ENCODE data around the gene LPCAT1. TPM values are rescaled to one million over a fixed set of nuclear protein-coding genes. Genes with fewer than 3 reads are reported as not detected.

LPCAT1 gene
- total RNA-seq, 4 donors from 2014 or later, result 8.8 to 59.4 (median 28.5) TPM

GRCh38 chr5:1503241-1504068 is 20.3 kb downstream of the LPCAT1 start:
- H3K27ac ChIP-seq, result peak overlapping the region; percentile 18 to 71 (median 51)
- no peaks in the 10 kb centered on the region for H3K9me3 ChIP-seq
- no peak for TF ChIP-seq POLR2A (IDR thresholded peaks at IDR 0.05)
- TF ChIP-seq, protein P1, sequence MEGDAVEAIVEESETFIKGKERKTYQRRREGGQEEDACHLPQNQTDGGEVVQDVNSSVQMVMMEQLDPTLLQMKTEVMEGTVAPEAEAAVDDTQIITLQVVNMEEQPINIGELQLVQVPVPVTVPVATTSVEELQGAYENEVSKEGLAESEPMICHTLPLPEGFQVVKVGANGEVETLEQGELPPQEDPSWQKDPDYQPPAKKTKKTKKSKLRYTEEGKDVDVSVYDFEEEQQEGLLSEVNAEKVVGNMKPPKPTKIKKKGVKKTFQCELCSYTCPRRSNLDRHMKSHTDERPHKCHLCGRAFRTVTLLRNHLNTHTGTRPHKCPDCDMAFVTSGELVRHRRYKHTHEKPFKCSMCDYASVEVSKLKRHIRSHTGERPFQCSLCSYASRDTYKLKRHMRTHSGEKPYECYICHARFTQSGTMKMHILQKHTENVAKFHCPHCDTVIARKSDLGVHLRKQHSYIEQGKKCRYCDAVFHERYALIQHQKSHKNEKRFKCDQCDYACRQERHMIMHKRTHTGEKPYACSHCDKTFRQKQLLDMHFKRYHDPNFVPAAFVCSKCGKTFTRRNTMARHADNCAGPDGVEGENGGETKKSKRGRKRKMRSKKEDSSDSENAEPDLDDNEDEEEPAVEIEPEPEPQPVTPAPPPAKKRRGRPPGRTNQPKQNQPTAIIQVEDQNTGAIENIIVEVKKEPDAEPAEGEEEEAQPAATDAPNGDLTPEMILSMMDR (IDR thresholded peaks at IDR 0.05), result no peak
- H3K36me3 ChIP-seq, result no peaks in the 10 kb centered on the region
- H3K4me3 ChIP-seq, result peak overlapping the region in 2 of 4 donors; percentile 5 to 18
- H3K27me3 ChIP-seq, result no peaks in the 10 kb centered on the region
- DNase-seq, result peak in 2 of 3 donors; percentile 73 to 80
- peaks cover 0 to 39% (median 12%) of the 10 kb centered on the region in 4 donors for H3K4me1 ChIP-seq

DNA sequence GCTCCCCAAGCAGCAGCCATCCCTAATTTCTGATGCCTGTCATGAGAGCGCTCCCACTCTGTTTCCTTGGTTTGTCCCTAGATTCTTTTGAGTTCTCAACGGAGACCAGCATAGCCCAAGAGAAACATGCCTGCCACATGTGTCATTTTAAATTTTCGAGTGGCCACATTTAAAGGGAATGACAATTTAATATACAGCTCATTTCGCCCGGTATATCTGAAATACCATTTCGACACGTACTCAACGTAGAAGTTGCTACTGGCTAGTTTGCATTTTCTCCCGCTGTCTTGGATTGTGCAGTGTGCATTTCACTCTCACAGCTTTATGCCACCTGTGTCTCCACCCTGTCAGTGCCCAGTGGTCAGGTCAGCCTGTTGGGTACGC is 21.0 kb downstream of the LPCAT1 start:
- Histone ChIP-seq H3K27me3 (no peaks in the 10 kb centered on the region), H3K27ac (peak overlapping the region; percentile 18 to 71 (median 51)), H3K9me3 (no peaks in the 10 kb centered on the region), H3K4me3 (no peak overlapping the region), H3K36me3 (no peaks in the 10 kb centered on the region), H3K4me1 (peaks cover 0 to 39% (median 12%) of the 10 kb centered on the region in 4 donors)
- DNase-seq, result no peak
- TF ChIP-seq POLR2A (IDR thresholded peaks at IDR 0.05), result no peak
- TF ChIP-seq, protein P1 (IDR thresholded peaks at IDR 0.05), result no peak

- TF ChIP-seq, protein P1 (IDR thresholded peaks at IDR 0.05), result no peak
- no peak for TF ChIP-seq POLR2A (IDR thresholded peaks at IDR 0.05)
- DNase-seq, result peak in 2 of 3 donors; percentile 61 to 78
- Histone ChIP-seq H3K27ac (peak overlapping the region in 2 of 4 donors; percentile 67 to 71), H3K27me3 (no peaks in the 10 kb centered on the region), H3K4me1 (peaks cover 0 to 42% (median 12%) of the 10 kb centered on the region in 4 donors), H3K9me3 (no peaks in the 10 kb centered on the region), H3K36me3 (no peaks in the 10 kb centered on the region), H3K4me3 (no peak overlapping the region)
Observed at GRCh38 chr5:1502046-1502736, 21.6 kb downstream of the LPCAT1 start.

DNA sequence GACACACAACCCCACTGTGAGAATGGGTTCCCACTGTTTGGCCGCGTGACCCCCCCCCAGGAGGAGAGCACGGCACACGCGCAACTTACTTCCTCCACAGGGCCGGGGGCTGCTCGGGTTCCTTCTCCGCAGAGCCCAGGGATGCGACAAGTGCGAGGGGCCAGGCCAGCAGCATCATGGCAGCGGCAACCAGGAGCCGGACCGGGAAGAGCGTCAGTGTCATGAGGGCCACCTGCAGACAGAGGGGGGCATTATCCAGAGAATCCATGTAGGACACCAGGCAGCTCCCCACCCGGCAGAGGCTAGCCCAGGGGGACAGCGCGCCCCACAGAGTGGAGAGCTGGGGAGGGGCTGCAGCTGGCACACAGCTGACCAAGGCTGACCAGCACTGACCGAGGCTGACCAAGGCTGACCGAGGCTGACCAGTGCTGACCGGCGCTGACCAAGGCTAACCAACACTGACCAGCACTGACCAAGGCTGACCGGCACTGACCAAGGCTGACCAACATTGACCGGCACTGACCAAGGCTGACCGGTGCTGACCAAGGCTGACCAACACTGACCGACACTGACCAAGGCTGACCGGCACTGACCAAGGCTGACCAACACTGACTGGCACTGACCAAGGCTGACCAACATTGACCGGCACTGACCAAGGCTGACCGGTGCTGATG is 22.3 kb downstream of the LPCAT1 start:
- Histone ChIP-seq H3K36me3 (no peaks in the 10 kb centered on the region), H3K4me3 (no peak overlapping the region), H3K9me3 (no peaks in the 10 kb centered on the region), H3K27me3 (no peaks in the 10 kb centered on the region), H3K4me1 (peaks cover 0 to 48% (median 12%) of the 10 kb centered on the region in 4 donors), H3K27ac (peak overlapping the region in 1 of 4 donors; percentile 71)
- TF ChIP-seq, protein P1 (IDR thresholded peaks at IDR 0.05), result no peak
- no peak for TF ChIP-seq POLR2A (IDR thresholded peaks at IDR 0.05)
- DNase-seq, result no peak

GRCh38 chr5:1500411-1501091 is 23.2 kb downstream of the LPCAT1 start:
- no peaks in the 10 kb centered on the region for H3K36me3 ChIP-seq
- peaks cover 0 to 44% (median 12%) of the 10 kb centered on the region in 4 donors for H3K4me1 ChIP-seq
- no peaks in the 10 kb centered on the region for H3K9me3 ChIP-seq
- no peak for DNase-seq
- TF ChIP-seq POLR2A (IDR thresholded peaks at IDR 0.05), result no peak
- TF ChIP-seq, protein P1 (IDR thresholded peaks at IDR 0.05), result no peak
- no peak overlapping the region for H3K4me3 ChIP-seq
- H3K27me3 ChIP-seq, result no peaks in the 10 kb centered on the region
- peak overlapping the region in 1 of 4 donors; percentile 32 for H3K27ac ChIP-seq

Measured in Peyer's patch (tissue), 4 donors.